ENCODE data around the gene TLE6. TPM values are rescaled to one million over a fixed set of nuclear protein-coding genes. Genes with fewer than 3 reads are reported as not detected.

The TLE6 gene
- total RNA-seq, 4 donors from 2014 or later = 0.44 to 13.5 (median 2.7) TPM

DNA sequence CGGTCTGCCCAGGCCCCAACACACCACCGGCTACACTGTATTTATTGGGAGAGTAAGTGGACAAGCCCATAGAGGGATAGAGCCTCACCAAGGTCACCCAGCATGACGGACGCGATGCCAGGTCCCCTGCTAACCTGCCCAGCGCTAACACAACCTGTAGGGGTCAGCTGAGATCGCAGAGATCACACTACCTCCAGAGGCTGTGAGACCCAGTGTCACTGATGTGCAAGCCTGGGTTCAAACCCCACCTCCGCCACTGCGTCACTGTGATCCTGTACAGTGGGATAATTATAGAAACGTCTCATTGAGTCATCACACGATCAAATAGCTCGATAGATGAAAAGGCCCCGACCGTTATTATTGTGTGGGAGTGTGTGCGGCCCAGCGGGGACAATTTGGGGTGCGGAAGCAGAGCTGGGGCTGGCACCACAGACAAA lies 62.3 kb downstream of the TLE6 start:
- Histone ChIP-seq H3K27me3 (no peaks in the 10 kb centered on the region), H3K27ac (peak overlapping the region in 2 of 4 donors; percentile 36 to 41), H3K4me1 (peaks cover 0 to 36% (median 15%) of the 10 kb centered on the region in 4 donors), H3K4me3 (no peak overlapping the region), H3K36me3 (no peaks in the 10 kb centered on the region), H3K9me3 (no peaks in the 10 kb centered on the region)
- TF ChIP-seq EP300 (IDR thresholded peaks at IDR 0.05) = no peak
- no peak for TF ChIP-seq POLR2A (IDR thresholded peaks at IDR 0.05)
- TF ChIP-seq, protein P1, sequence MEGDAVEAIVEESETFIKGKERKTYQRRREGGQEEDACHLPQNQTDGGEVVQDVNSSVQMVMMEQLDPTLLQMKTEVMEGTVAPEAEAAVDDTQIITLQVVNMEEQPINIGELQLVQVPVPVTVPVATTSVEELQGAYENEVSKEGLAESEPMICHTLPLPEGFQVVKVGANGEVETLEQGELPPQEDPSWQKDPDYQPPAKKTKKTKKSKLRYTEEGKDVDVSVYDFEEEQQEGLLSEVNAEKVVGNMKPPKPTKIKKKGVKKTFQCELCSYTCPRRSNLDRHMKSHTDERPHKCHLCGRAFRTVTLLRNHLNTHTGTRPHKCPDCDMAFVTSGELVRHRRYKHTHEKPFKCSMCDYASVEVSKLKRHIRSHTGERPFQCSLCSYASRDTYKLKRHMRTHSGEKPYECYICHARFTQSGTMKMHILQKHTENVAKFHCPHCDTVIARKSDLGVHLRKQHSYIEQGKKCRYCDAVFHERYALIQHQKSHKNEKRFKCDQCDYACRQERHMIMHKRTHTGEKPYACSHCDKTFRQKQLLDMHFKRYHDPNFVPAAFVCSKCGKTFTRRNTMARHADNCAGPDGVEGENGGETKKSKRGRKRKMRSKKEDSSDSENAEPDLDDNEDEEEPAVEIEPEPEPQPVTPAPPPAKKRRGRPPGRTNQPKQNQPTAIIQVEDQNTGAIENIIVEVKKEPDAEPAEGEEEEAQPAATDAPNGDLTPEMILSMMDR (IDR thresholded peaks at IDR 0.05) = no peak
- DNase-seq (ENCODE audit: low spot score in 2 of 2) = no peak
- WGBS, 2 donors = 50 to 58% methylated on average over 13 to 17 of the region's 17 CpGs

DNA sequence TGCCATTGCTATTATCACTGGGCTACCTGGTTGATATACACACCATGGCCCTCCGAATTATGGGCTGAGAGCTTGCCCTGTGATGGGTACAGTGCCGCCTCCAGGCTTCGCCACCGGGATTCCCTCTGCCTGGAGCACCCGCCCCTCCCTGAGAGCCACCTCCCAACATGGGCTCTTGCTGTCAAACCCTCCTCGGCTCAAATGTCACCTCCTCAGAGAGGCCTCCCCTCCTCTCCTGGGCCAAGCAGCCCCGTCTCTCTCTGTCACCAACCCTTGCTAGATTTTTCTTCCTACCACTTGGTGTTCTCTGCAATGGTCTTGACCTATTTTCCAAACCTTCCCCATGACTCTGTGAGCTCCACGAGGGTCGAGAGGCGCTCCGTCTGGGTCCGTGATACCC lies 64.0 kb downstream of the TLE6 start:
- TF ChIP-seq POLR2A (IDR thresholded peaks at IDR 0.05) (no peak), EP300 (IDR thresholded peaks at IDR 0.05) (no peak)
- TF ChIP-seq, protein P1 (IDR thresholded peaks at IDR 0.05) = no peak
- peaks cover 0 to 27% (median 9%) of the 10 kb centered on the region in 4 donors for H3K4me1 ChIP-seq
- 76 to 78% methylated on average over 12 of the region's 12 CpGs for WGBS, 2 donors

GRCh38 chr19:3041761-3042620 lies 64.6 kb downstream of the TLE6 start:
- Histone ChIP-seq H3K4me1 (peaks cover 0 to 27% (median 6%) of the 10 kb centered on the region in 4 donors), H3K4me3 (peak overlapping the region in 3 of 4 donors; percentile 3 to 34 (median 7)), H3K27me3 (no peaks in the 10 kb centered on the region), H3K27ac (peak overlapping the region in 3 of 4 donors; percentile 41 to 73 (median 70)), H3K36me3 (no peaks in the 10 kb centered on the region), H3K9me3 (no peaks in the 10 kb centered on the region)
- DNase-seq (ENCODE audit: low spot score in 2 of 2) = no peak
- 17 to 20% methylated on average over 16 to 32 of the region's 40 CpGs for WGBS, 2 donors
- no peak for TF ChIP-seq EP300 (IDR thresholded peaks at IDR 0.05)
- no peak for TF ChIP-seq POLR2A (IDR thresholded peaks at IDR 0.05)
- TF ChIP-seq, protein P1 (IDR thresholded peaks at IDR 0.05) = no peak

More for the DNA sequence above, 64.0 kb downstream of the TLE6 start:
- Histone ChIP-seq H3K27me3 (no peaks in the 10 kb centered on the region), H3K36me3 (no peaks in the 10 kb centered on the region), H3K27ac (peak overlapping the region in 3 of 4 donors; percentile 41 to 73 (median 70)), H3K9me3 (no peaks in the 10 kb centered on the region), H3K4me3 (no peak overlapping the region)
- DNase-seq (ENCODE audit: low spot score in 2 of 2) = no peak

- TF ChIP-seq, protein P1 (IDR thresholded peaks at IDR 0.05) = no peak
- no peak for TF ChIP-seq POLR2A (IDR thresholded peaks at IDR 0.05)
- no peak for TF ChIP-seq EP300 (IDR thresholded peaks at IDR 0.05)
- H3K27ac ChIP-seq = peak overlapping the region in 3 of 4 donors; percentile 41 to 70 (median 66)
- H3K4me1 ChIP-seq = peaks cover 0 to 34% (median 9%) of the 10 kb centered on the region in 4 donors
- WGBS, 2 donors = 36% methylated on average over 15 of the region's 15 CpGs
- no peaks in the 10 kb centered on the region for H3K36me3 ChIP-seq
- H3K4me3 ChIP-seq = peak overlapping the region in 2 of 4 donors; percentile 7 to 34
- H3K27me3 ChIP-seq = no peaks in the 10 kb centered on the region
- no peaks in the 10 kb centered on the region for H3K9me3 ChIP-seq
- no peak for DNase-seq (ENCODE audit: low spot score in 2 of 2)
Measured at GRCh38 chr19:3042621-3043267, 65.4 kb downstream of the TLE6 start.

Other genes with a start within 250 kb of the TLE6 start
- gene SLC39A3, start 237.5 kb upstream of the TLE6 start, total RNA-seq = 10 to 100 TPM; 29.8 to 42.5 (median 36.2) TPM
- 10 to 100 TPM; 40.2 to 47.6 (median 44.9) TPM for gene SGTA, start 194.3 kb upstream of the TLE6 start, total RNA-seq
- 10 to 100 TPM; 35.8 to 91.8 (median 42.9) TPM for gene THOP1, start 192.1 kb upstream of the TLE6 start, total RNA-seq
- gene ZNF554, start 157.7 kb upstream of the TLE6 start, total RNA-seq = 1 to 10 TPM; 4.4 to 9.0 (median 6.7) TPM
- 10 to 100 TPM in 1 of 4 donors, 1 to 10 TPM in 3; 5.7 to 11.4 (median 6.6) TPM for gene ZNF555, start 136.1 kb upstream of the TLE6 start, total RNA-seq
- gene ZNF556, start 110.2 kb upstream of the TLE6 start, total RNA-seq = 1 to 10 TPM in 1 of 4 donors, under 1 TPM in 3; under 0.01 to 1.3 (median 0.59) TPM
- gene ZNF57, start 76.6 kb upstream of the TLE6 start, total RNA-seq = 1 to 10 TPM; 2.7 to 4.2 (median 3.2) TPM
- 1 to 10 TPM; 2.2 to 4.5 (median 3.3) TPM for gene ZNF77, start 32.6 kb upstream of the TLE6 start, total RNA-seq
- gene TLE2, start 51.7 kb downstream of the TLE6 start, total RNA-seq = 100 to 1,000 TPM in 3 of 4 donors, 10 to 100 TPM in 1; 87.5 to 184 (median 122) TPM
- gene TLE5, start 84.9 kb downstream of the TLE6 start, total RNA-seq = 1,000 to 10,000 TPM in 1 of 4 donors, 100 to 1,000 TPM in 3; 449 to 1,111 (median 479) TPM
- 100 to 1,000 TPM in 3 of 4 donors, 10 to 100 TPM in 1; 65.1 to 114 (median 107) TPM for gene GNA11, start 116.8 kb downstream of the TLE6 start, total RNA-seq
- gene GNA15, start 158.5 kb downstream of the TLE6 start, total RNA-seq = 10 to 100 TPM in 2 of 4 donors, 1 to 10 TPM in 2; 3.8 to 22.5 (median 7.8) TPM
- gene S1PR4, start 201.2 kb downstream of the TLE6 start, total RNA-seq = 1 to 10 TPM in 3 of 4 donors, under 1 TPM in 1; 0.66 to 4.7 (median 2.4) TPM
- gene NCLN, start 208.4 kb downstream of the TLE6 start, total RNA-seq = 10 to 100 TPM; 27.1 to 83.4 (median 38.2) TPM
- not detected for gene CELF5, start 247.1 kb downstream of the TLE6 start, total RNA-seq

Measured in tibial nerve (tissue), 4 donors.